Osteocyte (in vitro differentiated cells): ENCODE measurements around the gene PTPN22. TPM values are rescaled to one million over a fixed set of nuclear protein-coding genes. Genes with fewer than 3 reads are reported as not detected.
A peak's percentile ranks its signal among the peaks of the same experiment; 100 is the strongest.

ENCODE experiments used
- DNase-seq: peaks from one replicate; pipeline ENCODE4 v3.0.0; 2021; ENCODE audit warnings: mixed read lengths; ENCODE audit not compliant: unreplicated experiment; ENCODE audit errors: extremely low spot score
- H3K27ac Mint-ChIP-seq: one replicate; pipeline ENCODE4 v1.8.0; 2021; ENCODE audit warnings: mild to moderate bottlenecking, mixed read lengths; ENCODE audit not compliant: unreplicated experiment
- H3K27me3 Mint-ChIP-seq: one replicate; pipeline ENCODE4 v1.8.0; 2021; ENCODE audit warnings: mixed read lengths; ENCODE audit not compliant: unreplicated experiment
- H3K36me3 Mint-ChIP-seq: one replicate; pipeline ENCODE4 v1.8.0; 2021; ENCODE audit warnings: mixed read lengths; ENCODE audit not compliant: unreplicated experiment
- H3K4me1 Mint-ChIP-seq: one replicate; pipeline ENCODE4 v1.8.0; 2021; ENCODE audit warnings: mixed read lengths; ENCODE audit not compliant: unreplicated experiment
- H3K4me3 Mint-ChIP-seq: one replicate; pipeline ENCODE4 v1.8.0; 2021; ENCODE audit warnings: mild to moderate bottlenecking, moderate library complexity, mixed read lengths; ENCODE audit not compliant: unreplicated experiment
- H3K9me3 Mint-ChIP-seq: one replicate; pipeline ENCODE4 v1.8.0; 2021; ENCODE audit warnings: mixed read lengths; ENCODE audit not compliant: unreplicated experiment
- CTCF ChIP-seq: fragments of 200-600 bp; sonication (generic); IDR thresholded peaks from 2 replicates; pipeline ENCODE4 v1.5.0; 2021; ENCODE audit warnings: antibody characterized with exemption, mild to moderate bottlenecking, moderate library complexity
- total RNA-seq: library from RNA; stranded (reverse); gene quantifications from 2 replicates; pipeline ENCODE4 v1.2.1, GENCODE V29; 2021

The PTPN22 gene
- total RNA-seq, 1 donor from 2014 or later, result not detected

GRCh38 chr1:113903501-113904292, 32.2 kb upstream of the PTPN22 start:
- no peaks in the 10 kb centered on the region for H3K9me3 Mint-ChIP-seq
- peak overlapping the region; percentile 90 for H3K4me3 Mint-ChIP-seq
- no peaks in the 10 kb centered on the region for H3K27me3 Mint-ChIP-seq
- TF ChIP-seq CTCF, result no peak
- H3K4me1 Mint-ChIP-seq, result peaks cover 21% of the 10 kb centered on the region
- peak overlapping the region; percentile 94 for H3K27ac Mint-ChIP-seq
- H3K36me3 Mint-ChIP-seq, result peaks cover 19% of the 10 kb centered on the region
- no peak for DNase-seq

- Mint-ChIP-seq H3K4me1 (peaks cover 18% of the 10 kb centered on the region), H3K4me3 (no peak overlapping the region), H3K27ac (no peak overlapping the region), H3K27me3 (no peaks in the 10 kb centered on the region), H3K36me3 (peaks cover 37% of the 10 kb centered on the region), H3K9me3 (no peaks in the 10 kb centered on the region)
- no peak for DNase-seq
- no peak for TF ChIP-seq CTCF
Observed at GRCh38 chr1:113901191-113901590, 29.7 kb upstream of the PTPN22 start.

- Mint-ChIP-seq H3K36me3 (peaks cover 50% of the 10 kb centered on the region), H3K9me3 (no peaks in the 10 kb centered on the region), H3K27ac (no peak overlapping the region), H3K4me1 (peaks cover 9% of the 10 kb centered on the region), H3K27me3 (no peaks in the 10 kb centered on the region), H3K4me3 (no peak overlapping the region)
- no peak for TF ChIP-seq CTCF
- no peak for DNase-seq
Observed at GRCh38 chr1:113899111-113899510, 27.6 kb upstream of the PTPN22 start.

GRCh38 chr1:113898241-113898814, 26.8 kb upstream of the PTPN22 start:
- Mint-ChIP-seq H3K36me3 (peaks cover 50% of the 10 kb centered on the region), H3K27ac (no peak overlapping the region), H3K27me3 (no peaks in the 10 kb centered on the region), H3K4me1 (peaks cover 2% of the 10 kb centered on the region), H3K4me3 (no peak overlapping the region), H3K9me3 (no peaks in the 10 kb centered on the region)
- no peak for DNase-seq
- TF ChIP-seq CTCF, result no peak

GRCh38 chr1:113895961-113896360, 24.4 kb upstream of the PTPN22 start:
- Mint-ChIP-seq H3K27ac (no peak overlapping the region), H3K9me3 (no peaks in the 10 kb centered on the region), H3K4me1 (no peaks in the 10 kb centered on the region), H3K4me3 (no peak overlapping the region), H3K36me3 (peaks cover 44% of the 10 kb centered on the region), H3K27me3 (no peaks in the 10 kb centered on the region)
- no peak for TF ChIP-seq CTCF
- DNase-seq, result no peak
